GM12878 (cell line): ENCODE data around the gene FCRL6. TPM values are rescaled to one million over a fixed set of nuclear protein-coding genes. Genes with fewer than 3 reads are reported as not detected.

Experiments used
- CBX3 ChIP-seq: fragments of 200-600 bp; sonication (generic); IDR thresholded peaks from 2 replicates; pipeline ENCODE4 v1.6.1; 2016; ENCODE audit warnings: low read depth, borderline replicate concordance
- CHD1 ChIP-seq: IDR thresholded peaks from 2 replicates; pipeline ENCODE4 v1.6.1; 2012; ENCODE audit warnings: low read depth, low read length, improper control_type of control experiment
- EP300 ChIP-seq, 2 experiments: fragments of 150-350 bp in 1 of 2; IDR thresholded peaks; 2 replicates each; pipeline ENCODE4 v1.6.1; 2011 to 2012; ENCODE audit warnings: low read depth in 2 of 2, low read length in 2 of 2, borderline replicate concordance in 1 of 2, improper control_type of control experiment in 1 of 2, inconsistent platforms in 1 of 2; ENCODE audit not compliant: control insufficient read depth in 1 of 2
- PML ChIP-seq: IDR thresholded peaks from 2 replicates; pipeline ENCODE4 v1.6.1; 2012; ENCODE audit warnings: low read length, inconsistent platforms
- RAD21 ChIP-seq: IDR thresholded peaks from 2 replicates; pipeline ENCODE4 v1.6.1; 2011; ENCODE audit warnings: mild to moderate bottlenecking, low read depth, low read length, moderate library complexity; ENCODE audit not compliant: insufficient read depth
- SUPT20H ChIP-seq: IDR thresholded peaks from 2 replicates; pipeline ENCODE4 v1.6.1; 2011; ENCODE audit warnings: low read depth, mild to moderate bottlenecking, low read length, moderate library complexity, borderline replicate concordance; ENCODE audit not compliant: control insufficient read depth
- ZNF274 ChIP-seq: IDR thresholded peaks from one replicate; pipeline ENCODE4 v1.8.0; 2011; ENCODE audit not compliant: insufficient read length, insufficient read depth
- polyA plus RNA-seq, 11 experiments: library from polyadenylated mRNA; depleted of rRNA in 4 of 11; unstranded in 6 of 11; stranded (reverse) in 5 of 11; fragments of >200 nt; fragmentation: Nextera tagmentation in 4 of 11; fragmentation: Illumina TruSeq in 1 of 11; extraction: Ambion mirVana in 4 of 11; extraction: Trizol in 1 of 11; gene quantifications; 1 replicate in 1 of 11; 2 replicates in 10 of 11; pipeline versions ENCODE4 v1.2.1 to v1.2.3, GENCODE V29; 2011 to 2016; ENCODE audit warnings: inconsistent platforms in 2 of 11, missing spikeins in 2 of 11, low read depth in 1 of 11
- total RNA-seq, 4 experiments: library from RNA; depleted of rRNA in 3 of 4; stranded (reverse); fragments of >200 nt in 3 of 4; fragmentation: Illumina TruSeq in 1 of 4; extraction: Trizol in 1 of 4; gene quantifications; 2 replicates each; pipeline versions ENCODE4 v1.2.1 to v1.2.3, GENCODE V29; 2013 to 2021
- TF ChIP-seq, protein P1 (sequence below): IDR thresholded peaks from 2 replicates; pipeline ENCODE4 v1.6.1; 2012; ENCODE audit warnings: mild to moderate bottlenecking, low read depth, low read length
- TF ChIP-seq, protein P2 (sequence below): fragments of 150-350 bp; IDR thresholded peaks from 2 replicates; pipeline ENCODE4 v1.6.1; 2014; ENCODE audit warnings: mild to moderate bottlenecking, low read depth, low read length
- TF ChIP-seq, protein P3 (sequence below): IDR thresholded peaks from 2 replicates; pipeline ENCODE4 v1.6.1; 2011; ENCODE audit warnings: mild to moderate bottlenecking, low read depth, low read length, moderate library complexity; ENCODE audit not compliant: insufficient replicate concordance
- TF ChIP-seq, protein P4 (sequence below), 3 experiments: IDR thresholded peaks in 2 of 3; conservative IDR thresholded peaks in 1 of 3; 2 replicates each; pipeline ENCODE4 v1.5.1; 2011; ENCODE audit warnings: low read depth in 3 of 3, low read length in 3 of 3, mild to moderate bottlenecking in 3 of 3, control low read depth in 2 of 3, moderate library complexity in 2 of 3, inconsistent platforms in 1 of 3, mixed read lengths in 1 of 3; ENCODE audit not compliant: control insufficient read depth in 2 of 3, insufficient read depth in 1 of 3; ENCODE audit errors: extremely low read depth in 1 of 3
- TF ChIP-seq, protein P5 (sequence below): IDR thresholded peaks from 2 replicates; pipeline ENCODE4 v1.6.1; 2012; ENCODE audit warnings: low read depth, low read length, improper control_type of control experiment
- TF ChIP-seq, protein P6 (sequence below): IDR thresholded peaks from 2 replicates; pipeline ENCODE4 v1.6.1; 2011; ENCODE audit warnings: low read depth, mild to moderate bottlenecking, low read length, moderate library complexity, borderline replicate concordance; ENCODE audit errors: extremely low read depth

The FCRL6 gene
- total and polyA plus RNA-seq, 10 of the 15 experiments (the other 5 are each of a cell fraction or from before 2014, with no cell fraction given) = 0.04 to 0.16 (median 0.11) TPM; not detected in 7

DNA sequence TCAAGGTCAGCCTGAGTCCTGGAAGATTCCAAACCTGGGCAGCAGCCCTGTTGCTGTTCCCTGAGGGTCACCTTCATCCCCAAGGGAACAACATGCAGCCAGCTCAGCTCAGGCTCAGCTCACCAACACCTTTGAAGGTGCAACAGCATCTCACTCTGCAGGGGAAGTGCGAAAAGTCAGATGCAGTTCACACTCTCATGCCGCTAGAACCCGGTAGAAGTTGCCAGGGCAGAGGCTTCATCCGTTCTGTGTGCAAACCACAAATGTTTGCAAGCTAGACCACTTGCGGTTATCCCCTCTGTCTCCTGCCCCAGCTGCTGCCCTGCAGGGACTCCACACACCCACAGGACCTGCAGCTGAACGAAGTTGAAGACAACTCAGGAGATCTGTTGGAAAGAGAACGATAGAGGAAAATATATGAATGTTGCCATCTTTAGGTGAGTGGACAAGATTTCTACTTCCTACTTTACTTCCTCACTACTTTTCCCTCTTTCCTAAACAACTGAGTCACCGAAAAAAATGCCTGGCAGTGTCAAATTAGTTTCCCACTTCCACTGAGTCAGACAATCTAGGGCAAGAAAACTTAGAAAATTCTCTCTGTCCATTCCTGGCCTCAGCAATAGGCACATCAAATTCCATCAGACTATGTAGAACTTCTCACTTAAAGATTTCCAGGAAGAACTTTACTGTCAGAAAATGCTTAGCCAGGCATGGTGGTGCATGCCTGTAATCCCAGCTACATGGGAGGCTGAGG lies 1.8 kb upstream of the FCRL6 start (continued):
- TF ChIP-seq, protein P1, sequence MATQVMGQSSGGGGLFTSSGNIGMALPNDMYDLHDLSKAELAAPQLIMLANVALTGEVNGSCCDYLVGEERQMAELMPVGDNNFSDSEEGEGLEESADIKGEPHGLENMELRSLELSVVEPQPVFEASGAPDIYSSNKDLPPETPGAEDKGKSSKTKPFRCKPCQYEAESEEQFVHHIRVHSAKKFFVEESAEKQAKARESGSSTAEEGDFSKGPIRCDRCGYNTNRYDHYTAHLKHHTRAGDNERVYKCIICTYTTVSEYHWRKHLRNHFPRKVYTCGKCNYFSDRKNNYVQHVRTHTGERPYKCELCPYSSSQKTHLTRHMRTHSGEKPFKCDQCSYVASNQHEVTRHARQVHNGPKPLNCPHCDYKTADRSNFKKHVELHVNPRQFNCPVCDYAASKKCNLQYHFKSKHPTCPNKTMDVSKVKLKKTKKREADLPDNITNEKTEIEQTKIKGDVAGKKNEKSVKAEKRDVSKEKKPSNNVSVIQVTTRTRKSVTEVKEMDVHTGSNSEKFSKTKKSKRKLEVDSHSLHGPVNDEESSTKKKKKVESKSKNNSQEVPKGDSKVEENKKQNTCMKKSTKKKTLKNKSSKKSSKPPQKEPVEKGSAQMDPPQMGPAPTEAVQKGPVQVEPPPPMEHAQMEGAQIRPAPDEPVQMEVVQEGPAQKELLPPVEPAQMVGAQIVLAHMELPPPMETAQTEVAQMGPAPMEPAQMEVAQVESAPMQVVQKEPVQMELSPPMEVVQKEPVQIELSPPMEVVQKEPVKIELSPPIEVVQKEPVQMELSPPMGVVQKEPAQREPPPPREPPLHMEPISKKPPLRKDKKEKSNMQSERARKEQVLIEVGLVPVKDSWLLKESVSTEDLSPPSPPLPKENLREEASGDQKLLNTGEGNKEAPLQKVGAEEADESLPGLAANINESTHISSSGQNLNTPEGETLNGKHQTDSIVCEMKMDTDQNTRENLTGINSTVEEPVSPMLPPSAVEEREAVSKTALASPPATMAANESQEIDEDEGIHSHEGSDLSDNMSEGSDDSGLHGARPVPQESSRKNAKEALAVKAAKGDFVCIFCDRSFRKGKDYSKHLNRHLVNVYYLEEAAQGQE = no peak
- TF ChIP-seq CBX3 (no peak), SUPT20H (no peak), CHD1 (no peak), PML (no peak), ZNF274 (no peak), RAD21 (no peak), EP300 (IDR thresholded peaks at IDR 0.05; ENCODE audit: borderline replicate concordance in 1 of 2, control insufficient read depth in 1 of 2, low read depth in 2 of 2, low read length in 2 of 2) (no peak)
- TF ChIP-seq, protein P2, sequence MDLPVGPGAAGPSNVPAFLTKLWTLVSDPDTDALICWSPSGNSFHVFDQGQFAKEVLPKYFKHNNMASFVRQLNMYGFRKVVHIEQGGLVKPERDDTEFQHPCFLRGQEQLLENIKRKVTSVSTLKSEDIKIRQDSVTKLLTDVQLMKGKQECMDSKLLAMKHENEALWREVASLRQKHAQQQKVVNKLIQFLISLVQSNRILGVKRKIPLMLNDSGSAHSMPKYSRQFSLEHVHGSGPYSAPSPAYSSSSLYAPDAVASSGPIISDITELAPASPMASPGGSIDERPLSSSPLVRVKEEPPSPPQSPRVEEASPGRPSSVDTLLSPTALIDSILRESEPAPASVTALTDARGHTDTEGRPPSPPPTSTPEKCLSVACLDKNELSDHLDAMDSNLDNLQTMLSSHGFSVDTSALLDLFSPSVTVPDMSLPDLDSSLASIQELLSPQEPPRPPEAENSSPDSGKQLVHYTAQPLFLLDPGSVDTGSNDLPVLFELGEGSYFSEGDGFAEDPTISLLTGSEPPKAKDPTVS = no peak
- TF ChIP-seq, protein P3, sequence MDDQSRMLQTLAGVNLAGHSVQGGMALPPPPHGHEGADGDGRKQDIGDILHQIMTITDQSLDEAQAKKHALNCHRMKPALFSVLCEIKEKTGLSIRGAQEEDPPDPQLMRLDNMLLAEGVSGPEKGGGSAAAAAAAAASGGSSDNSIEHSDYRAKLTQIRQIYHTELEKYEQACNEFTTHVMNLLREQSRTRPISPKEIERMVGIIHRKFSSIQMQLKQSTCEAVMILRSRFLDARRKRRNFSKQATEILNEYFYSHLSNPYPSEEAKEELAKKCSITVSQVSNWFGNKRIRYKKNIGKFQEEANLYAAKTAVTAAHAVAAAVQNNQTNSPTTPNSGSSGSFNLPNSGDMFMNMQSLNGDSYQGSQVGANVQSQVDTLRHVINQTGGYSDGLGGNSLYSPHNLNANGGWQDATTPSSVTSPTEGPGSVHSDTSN = no peak
- TF ChIP-seq, protein P4, sequence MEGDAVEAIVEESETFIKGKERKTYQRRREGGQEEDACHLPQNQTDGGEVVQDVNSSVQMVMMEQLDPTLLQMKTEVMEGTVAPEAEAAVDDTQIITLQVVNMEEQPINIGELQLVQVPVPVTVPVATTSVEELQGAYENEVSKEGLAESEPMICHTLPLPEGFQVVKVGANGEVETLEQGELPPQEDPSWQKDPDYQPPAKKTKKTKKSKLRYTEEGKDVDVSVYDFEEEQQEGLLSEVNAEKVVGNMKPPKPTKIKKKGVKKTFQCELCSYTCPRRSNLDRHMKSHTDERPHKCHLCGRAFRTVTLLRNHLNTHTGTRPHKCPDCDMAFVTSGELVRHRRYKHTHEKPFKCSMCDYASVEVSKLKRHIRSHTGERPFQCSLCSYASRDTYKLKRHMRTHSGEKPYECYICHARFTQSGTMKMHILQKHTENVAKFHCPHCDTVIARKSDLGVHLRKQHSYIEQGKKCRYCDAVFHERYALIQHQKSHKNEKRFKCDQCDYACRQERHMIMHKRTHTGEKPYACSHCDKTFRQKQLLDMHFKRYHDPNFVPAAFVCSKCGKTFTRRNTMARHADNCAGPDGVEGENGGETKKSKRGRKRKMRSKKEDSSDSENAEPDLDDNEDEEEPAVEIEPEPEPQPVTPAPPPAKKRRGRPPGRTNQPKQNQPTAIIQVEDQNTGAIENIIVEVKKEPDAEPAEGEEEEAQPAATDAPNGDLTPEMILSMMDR (IDR thresholded peaks at IDR 0.05 in 2 of 3, conservative IDR thresholded peaks at IDR 0.05 in 1 of 3; ENCODE audit: control insufficient read depth in 2 of 3, extremely low read depth in 1 of 3, insufficient read depth in 1 of 3, low read depth in 3 of 3, low read length in 3 of 3) = no peak
- TF ChIP-seq, protein P5, sequence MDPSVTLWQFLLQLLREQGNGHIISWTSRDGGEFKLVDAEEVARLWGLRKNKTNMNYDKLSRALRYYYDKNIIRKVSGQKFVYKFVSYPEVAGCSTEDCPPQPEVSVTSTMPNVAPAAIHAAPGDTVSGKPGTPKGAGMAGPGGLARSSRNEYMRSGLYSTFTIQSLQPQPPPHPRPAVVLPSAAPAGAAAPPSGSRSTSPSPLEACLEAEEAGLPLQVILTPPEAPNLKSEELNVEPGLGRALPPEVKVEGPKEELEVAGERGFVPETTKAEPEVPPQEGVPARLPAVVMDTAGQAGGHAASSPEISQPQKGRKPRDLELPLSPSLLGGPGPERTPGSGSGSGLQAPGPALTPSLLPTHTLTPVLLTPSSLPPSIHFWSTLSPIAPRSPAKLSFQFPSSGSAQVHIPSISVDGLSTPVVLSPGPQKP = no peak
- TF ChIP-seq, protein P6, sequence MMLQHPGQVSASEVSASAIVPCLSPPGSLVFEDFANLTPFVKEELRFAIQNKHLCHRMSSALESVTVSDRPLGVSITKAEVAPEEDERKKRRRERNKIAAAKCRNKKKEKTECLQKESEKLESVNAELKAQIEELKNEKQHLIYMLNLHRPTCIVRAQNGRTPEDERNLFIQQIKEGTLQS = no peak
